ENCODE data around the gene P2RY2.
A peak's percentile ranks its signal among the peaks of the same experiment; 100 is the strongest.

P2RY2 gene

DNA sequence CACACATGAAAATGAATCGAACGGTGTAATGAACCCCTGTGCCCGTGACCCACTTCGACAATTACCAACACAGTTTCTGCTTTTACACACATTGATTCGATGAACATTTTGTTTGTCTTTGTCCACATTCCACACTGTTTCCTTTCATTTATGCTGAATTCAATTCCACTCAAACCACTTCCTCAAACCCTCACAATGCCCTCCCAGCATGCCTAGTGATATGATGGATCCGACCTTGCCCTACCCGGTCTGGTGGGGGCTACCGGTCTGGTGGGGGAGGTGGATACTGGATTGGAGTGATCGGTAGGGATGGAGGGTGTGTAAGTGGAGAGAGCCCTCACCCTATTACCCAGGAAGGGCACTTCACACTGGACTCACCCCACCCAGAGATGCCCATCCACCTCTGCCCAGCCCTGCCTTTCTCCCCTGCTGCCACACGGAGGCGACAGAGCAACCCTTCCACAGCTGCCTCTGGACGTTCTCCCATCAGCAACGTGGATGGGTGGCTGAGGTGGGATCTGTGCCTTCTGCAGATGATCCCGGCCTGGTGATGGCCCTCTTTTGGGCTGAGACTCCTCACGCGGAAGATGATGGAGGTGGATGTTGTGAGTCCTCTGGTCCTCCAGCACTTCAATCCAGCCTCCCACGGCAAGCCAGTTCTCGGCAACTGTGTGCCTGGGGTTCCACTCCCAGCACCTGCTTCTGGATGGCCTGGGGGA lies 33.0 kb upstream of the P2RY2 start:
- DNase-seq: peak; percentile 59 to 63
- peak; percentile 87 for ATAC-seq
- peaks cover 6% of the 10 kb centered on the region for H3K4me1 Mint-ChIP-seq
- H3K27me3 Mint-ChIP-seq: peaks cover 42% of the 10 kb centered on the region
- no peaks in the 10 kb centered on the region for H3K9me3 Mint-ChIP-seq
- H3K27ac Mint-ChIP-seq: no peak overlapping the region
- H3K4me3 Mint-ChIP-seq: peak overlapping the region in 1 of 2 donors; percentile 56

DNA sequence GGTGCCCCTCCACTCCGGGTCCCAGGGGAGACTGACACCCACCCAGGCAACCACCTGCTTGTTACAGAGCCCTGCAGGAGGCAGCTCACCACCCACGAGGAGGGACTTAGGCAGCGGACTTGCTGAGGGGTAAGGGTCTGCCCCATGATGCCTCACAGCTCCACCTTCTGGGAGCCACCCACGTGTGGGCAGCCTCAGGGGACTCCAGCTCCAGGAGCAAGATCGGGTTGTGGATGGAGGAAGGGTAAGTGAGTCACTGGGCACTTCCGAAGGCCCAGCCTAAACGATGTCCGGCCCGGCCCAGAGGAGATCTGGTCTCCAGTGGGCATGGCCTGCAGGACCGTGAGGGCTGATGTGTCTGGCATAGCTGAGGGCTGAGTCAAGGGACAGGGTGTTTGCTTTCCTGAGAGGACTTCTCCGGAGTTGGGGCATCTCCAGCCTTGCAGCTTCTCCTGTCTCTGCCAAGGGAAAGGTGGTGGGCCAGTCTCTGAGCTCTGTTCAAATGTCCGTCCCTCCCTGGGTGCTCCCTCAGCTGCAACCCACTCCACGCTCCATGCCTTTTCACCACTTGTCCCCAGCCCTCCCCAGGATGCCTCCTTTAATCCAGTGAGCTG lies 32.3 kb upstream of the P2RY2 start:
- ATAC-seq (peak; percentile 22), DNase-seq (no peak)
- no peaks in the 10 kb centered on the region for H3K9me3 Mint-ChIP-seq
- H3K27me3 Mint-ChIP-seq: peaks cover 49% of the 10 kb centered on the region
- H3K4me3 Mint-ChIP-seq: no peak overlapping the region
- no peak overlapping the region for H3K27ac Mint-ChIP-seq
- H3K4me1 Mint-ChIP-seq: peaks cover 6% of the 10 kb centered on the region

DNA sequence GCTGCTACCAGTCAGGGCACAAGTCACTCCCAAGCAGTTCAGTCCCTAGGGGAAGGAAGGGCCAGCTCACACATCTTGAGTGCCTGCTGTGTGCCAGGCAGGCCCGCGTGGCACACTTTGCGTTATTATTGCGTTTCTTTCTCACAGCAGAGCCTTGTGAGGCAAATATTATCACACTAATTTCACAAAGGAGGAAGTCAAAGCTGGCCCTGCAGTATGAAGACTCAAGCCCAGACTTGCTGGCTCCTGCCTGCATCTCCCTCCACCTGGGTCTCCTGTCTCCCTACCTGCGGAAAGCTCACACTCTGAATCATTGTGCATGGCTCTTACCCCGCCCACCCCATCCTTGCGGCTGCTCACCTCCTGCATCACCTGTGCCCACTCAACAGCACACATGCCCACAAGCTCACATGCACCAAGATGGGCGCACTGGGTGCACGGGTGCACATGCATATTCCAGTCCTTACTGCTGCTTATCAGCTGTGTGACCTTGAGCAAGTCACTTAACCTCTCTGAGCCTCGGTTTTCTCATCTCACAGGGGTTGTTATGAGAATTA lies 31.7 kb upstream of the P2RY2 start:
- peaks cover 49% of the 10 kb centered on the region for H3K27me3 Mint-ChIP-seq
- no peak for DNase-seq
- no peak for ATAC-seq
- no peak overlapping the region for H3K27ac Mint-ChIP-seq
- H3K4me1 Mint-ChIP-seq: peaks cover 6% of the 10 kb centered on the region
- no peaks in the 10 kb centered on the region for H3K9me3 Mint-ChIP-seq
- no peak overlapping the region for H3K4me3 Mint-ChIP-seq

DNA sequence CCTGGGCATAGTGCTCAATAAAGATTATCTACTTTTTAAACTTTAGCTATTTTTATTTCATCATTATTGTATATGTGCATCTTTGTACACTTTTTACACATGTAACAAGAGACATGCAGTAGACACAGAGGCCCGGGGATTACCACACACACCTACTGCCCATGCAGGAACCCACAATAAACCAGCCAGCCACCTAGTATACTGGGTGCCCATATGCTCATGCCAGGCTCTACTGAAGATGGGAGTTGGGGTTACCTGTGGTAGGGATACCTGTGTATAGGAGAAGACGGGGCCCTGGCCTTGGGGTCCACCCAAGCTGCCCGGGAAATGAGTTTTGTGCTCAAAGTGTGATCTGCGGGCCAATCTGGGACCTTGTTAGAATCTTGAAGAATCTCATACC lies 31.2 kb upstream of the P2RY2 start:
- H3K4me3 Mint-ChIP-seq: no peak overlapping the region
- peaks cover 6% of the 10 kb centered on the region for H3K4me1 Mint-ChIP-seq
- no peaks in the 10 kb centered on the region for H3K9me3 Mint-ChIP-seq
- ATAC-seq (no peak), DNase-seq (no peak)
- H3K27me3 Mint-ChIP-seq: peaks cover 49% of the 10 kb centered on the region
- H3K27ac Mint-ChIP-seq: no peak overlapping the region

DNA sequence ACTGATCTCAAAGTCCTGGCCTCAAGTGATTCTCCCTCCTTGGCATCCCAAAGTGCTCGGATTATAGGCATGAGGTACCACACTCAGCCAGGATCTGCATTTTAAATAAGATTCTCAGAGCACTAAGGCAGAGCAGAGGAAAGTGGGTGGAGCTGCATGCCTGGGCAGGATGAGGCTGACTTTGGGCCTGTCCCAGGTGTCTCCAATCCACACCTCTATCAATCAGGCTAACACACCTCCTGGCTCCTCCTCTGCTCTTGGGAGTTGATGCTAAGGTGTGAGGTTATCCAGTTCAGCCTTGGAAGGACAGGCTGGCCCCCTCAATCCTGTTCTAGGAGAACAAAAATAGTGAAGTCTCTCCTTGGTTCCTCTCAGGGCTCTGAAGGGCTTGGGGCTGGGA lies 30.2 kb upstream of the P2RY2 start:
- ATAC-seq: no peak

DNA sequence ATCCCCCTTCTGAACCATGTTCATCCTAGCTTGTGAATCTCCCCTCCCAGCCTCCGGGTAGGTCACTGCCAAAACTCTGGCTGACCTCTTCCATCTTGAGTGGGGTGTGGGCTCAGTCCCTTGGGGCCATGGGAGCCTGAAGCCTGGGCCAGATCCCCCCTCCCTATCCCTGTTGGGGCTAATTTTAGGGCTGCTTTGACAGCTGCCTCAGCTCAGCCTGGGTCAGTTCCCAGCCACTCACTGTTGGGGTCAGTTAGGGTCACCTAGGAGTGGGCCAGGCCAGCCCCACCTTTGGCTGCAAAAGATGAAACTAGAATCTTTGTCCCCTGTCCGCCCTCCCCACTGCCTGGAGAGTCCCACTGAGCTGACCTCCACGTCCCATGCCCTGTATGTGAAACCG lies 29.8 kb upstream of the P2RY2 start:
- H3K9me3 Mint-ChIP-seq: no peaks in the 10 kb centered on the region
- H3K27ac Mint-ChIP-seq: no peak overlapping the region
- peaks cover 6% of the 10 kb centered on the region for H3K4me1 Mint-ChIP-seq
- no peak overlapping the region for H3K4me3 Mint-ChIP-seq
- ATAC-seq: no peak
- H3K27me3 Mint-ChIP-seq: peaks cover 42% of the 10 kb centered on the region
- DNase-seq: no peak

More for the DNA sequence above, 30.2 kb upstream of the P2RY2 start:
- Mint-ChIP-seq H3K4me1 (peaks cover 6% of the 10 kb centered on the region), H3K27me3 (peaks cover 46% of the 10 kb centered on the region), H3K9me3 (no peaks in the 10 kb centered on the region), H3K4me3 (no peak overlapping the region), H3K27ac (no peak overlapping the region)
- no peak for DNase-seq

DNA sequence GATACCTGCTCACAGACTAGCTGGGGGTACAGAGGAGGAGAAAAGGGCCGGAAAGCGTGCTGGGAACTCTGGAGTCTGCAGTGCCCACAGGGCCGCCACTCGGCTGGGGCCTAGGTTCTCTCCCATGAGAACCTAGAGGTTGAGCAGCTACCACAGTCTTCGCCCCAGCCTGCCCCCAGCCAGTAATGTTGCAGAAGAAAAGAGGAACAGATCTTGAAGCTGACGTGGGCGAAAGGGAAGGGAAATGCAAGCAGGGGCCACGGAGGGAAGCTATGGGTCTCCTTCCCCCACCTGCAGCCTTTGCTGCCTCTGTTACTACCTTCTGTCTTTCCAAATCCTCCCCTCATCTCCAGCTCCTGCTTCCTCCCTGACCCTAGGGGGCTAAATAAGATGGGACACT lies 28.8 kb upstream of the P2RY2 start:
- Mint-ChIP-seq H3K4me3 (no peak overlapping the region), H3K27me3 (peaks cover 33% of the 10 kb centered on the region), H3K9me3 (no peaks in the 10 kb centered on the region), H3K27ac (peak overlapping the region in 1 of 2 donors; percentile 43), H3K4me1 (peaks cover 6% of the 10 kb centered on the region)
- DNase-seq: no peak
- ATAC-seq: no peak

DNA sequence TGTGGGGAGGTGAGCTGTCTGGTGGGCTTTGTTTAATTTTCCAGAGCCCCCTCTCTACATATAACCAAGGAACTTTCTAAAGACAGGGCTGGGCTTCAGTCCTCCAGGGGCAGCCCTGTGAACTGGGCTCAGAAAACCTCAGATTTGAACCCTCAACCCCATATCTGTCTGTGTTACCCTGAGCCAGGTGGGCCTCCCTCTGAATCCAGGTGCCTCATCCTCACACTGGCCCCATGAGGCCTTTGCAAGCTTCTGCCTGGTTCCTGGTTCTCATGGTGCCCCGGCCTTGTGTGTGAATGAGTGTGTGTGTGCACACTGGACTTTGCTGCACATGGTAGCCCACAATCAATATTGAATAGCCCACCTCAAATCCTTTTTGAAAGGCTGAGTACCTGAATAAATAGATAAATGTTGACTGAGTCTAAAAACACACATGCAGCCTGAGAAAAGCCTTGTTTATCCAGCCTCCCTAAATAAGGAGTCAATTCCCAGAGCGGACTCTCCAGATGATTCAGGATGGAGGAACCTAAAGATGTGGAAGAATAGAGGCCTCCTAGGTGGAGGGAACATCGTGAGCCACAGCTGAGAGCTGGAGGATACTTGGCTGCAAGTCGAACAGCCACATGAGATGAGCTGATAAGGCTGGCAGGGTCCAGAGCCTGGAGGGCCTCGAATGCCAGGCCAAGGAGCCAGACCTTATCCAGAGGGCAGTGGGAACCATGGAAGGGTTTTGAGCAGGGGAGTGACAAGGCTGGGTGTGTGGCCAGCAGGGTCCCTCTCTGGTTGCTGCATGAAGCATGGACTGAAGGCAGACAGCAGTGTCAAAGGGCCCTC lies 28.1 kb upstream of the P2RY2 start:
- H3K4me1 Mint-ChIP-seq: peaks cover 4% of the 10 kb centered on the region
- ATAC-seq: no peak
- H3K27ac Mint-ChIP-seq: peak overlapping the region in 1 of 2 donors; percentile 43
- no peak for DNase-seq
- peaks cover 27% of the 10 kb centered on the region for H3K27me3 Mint-ChIP-seq
- no peaks in the 10 kb centered on the region for H3K9me3 Mint-ChIP-seq
- H3K4me3 Mint-ChIP-seq: no peak overlapping the region

DNA sequence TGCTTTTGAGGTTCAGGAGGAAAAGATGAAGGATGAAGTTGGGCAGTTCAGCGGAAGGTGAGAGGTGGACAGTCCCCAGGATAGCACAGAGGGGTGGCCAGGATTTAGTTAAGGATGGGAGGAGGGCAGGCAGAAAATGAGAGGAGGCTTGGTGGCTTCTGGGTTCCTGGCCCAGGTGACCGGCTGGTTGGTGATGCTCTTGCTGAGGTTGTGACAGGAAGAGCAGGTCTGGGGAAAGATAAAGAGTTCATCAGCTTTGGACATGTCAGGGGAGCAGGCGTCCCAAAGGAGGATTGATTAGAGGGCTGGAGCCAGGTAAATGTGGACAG lies 27.6 kb upstream of the P2RY2 start:
- no peak for ATAC-seq
- no peak overlapping the region for H3K27ac Mint-ChIP-seq
- H3K4me1 Mint-ChIP-seq: no peaks in the 10 kb centered on the region

DNA sequence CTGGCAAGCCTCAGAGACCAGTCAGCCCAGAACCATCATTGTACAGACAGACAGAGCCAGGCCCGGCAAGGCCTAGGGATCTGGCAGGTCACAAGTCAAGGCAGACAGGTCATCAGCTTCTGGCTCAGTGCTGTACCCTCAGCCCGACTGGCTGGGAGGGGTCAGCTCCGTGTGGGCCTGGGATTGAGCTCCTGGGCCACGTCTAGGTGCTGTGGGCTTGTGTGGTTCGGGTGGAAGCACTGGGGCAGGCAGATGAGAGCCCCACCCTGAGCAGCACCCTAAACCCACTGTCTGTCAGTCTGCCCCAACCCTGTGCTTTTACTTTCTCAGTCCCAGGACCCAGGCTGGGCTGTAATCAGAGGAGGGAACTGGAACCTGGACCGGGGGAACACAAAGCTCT lies 26.9 kb upstream of the P2RY2 start:
- Mint-ChIP-seq H3K4me1 (no peaks in the 10 kb centered on the region), H3K9me3 (no peaks in the 10 kb centered on the region), H3K27me3 (peaks cover 18% of the 10 kb centered on the region), H3K27ac (peak overlapping the region in 1 of 2 donors; percentile 59), H3K4me3 (no peak overlapping the region)
- DNase-seq (no peak), ATAC-seq (no peak)

More for the DNA sequence above, 27.6 kb upstream of the P2RY2 start:
- Mint-ChIP-seq H3K27me3 (peaks cover 22% of the 10 kb centered on the region), H3K4me3 (no peak overlapping the region), H3K9me3 (no peaks in the 10 kb centered on the region)
- DNase-seq: no peak

DNA sequence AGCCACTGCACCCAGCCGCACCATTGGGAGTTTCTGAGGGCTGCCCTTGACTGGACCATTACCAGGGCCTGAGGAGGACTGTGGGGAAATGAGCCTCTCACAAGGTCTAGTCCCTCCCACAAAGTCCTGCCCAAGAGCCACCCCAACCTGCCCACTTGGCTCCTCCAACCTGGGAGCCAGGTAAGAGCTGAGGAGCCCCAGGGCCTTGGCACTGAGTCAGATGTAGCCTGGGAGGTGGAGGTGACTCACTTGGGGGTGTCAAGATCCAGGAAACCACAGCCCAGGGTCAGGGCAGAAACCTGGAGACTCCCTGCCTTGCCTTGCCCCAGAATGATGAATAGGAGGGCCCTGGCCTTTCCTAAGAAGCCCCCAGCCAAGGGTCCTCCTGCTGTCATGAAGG lies 25.8 kb upstream of the P2RY2 start:
- H3K4me3 Mint-ChIP-seq: no peak overlapping the region
- no peaks in the 10 kb centered on the region for H3K9me3 Mint-ChIP-seq
- ATAC-seq: peak; percentile 60
- H3K27me3 Mint-ChIP-seq: peaks cover 10% of the 10 kb centered on the region
- DNase-seq: no peak
- H3K27ac Mint-ChIP-seq: no peak overlapping the region
- H3K4me1 Mint-ChIP-seq: no peaks in the 10 kb centered on the region

DNA sequence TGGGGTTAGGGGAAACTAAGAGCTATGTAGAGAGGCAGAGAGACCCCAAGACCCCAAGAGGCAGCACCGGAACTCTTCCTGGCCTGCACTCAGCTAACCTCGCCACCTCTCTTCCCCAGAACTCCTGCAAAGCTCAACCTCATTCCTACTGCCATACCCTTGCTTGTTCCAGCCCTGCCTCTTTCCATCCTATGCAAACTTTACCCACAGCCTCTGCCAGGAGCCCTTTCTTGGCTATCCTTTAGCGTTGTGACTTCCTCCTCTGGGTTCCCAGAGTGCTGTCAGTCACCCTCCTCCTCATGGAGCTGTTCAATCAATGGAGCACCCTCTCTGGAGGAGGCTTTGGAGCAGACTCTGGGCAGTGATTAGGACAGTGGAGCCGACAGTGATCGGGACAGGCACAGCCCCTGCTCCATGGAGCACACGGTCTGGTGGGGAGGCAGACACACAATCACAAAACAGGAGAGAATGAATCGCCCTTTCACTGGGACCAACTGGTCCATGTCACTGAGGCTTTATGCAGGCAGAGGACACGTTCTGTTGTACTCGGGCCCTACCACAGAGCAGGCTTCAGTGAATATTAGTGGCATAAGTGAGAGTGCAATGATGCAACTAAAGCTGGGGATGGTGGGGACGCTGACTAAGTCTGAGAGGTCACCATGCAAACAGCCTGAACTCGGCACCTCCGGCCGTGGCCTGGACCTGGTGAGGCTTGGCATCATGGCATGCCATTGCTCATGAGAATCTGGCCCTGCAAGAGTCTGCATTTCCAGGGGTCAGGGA lies 24.6 kb upstream of the P2RY2 start:
- no peak for ATAC-seq
- Mint-ChIP-seq H3K4me1 (no peaks in the 10 kb centered on the region), H3K27me3 (peaks cover 10% of the 10 kb centered on the region), H3K9me3 (no peaks in the 10 kb centered on the region), H3K4me3 (no peak overlapping the region), H3K27ac (no peak overlapping the region)
- no peak for DNase-seq

DNA sequence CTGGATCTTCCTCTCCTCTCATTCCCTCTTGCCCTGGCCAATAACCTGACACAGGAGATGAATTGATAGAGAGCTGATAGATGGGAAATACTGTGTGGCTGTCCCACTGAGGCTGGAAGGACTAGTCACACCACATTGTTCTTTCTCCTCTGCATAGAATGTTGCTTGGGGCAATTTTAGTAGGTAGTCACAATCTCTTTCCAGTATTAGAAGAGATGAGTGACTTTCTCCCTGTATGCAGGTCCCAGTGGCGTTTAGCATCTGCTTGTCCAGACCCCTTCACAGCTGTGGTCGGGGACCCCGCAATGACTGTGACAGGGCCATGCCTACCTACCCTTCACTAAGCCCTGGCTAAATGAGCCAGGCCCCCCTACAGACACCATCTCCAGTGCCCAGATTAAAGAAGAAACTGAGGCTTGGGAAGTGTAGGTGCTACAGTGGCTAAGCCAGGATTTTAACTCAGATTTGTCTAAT lies 24.0 kb upstream of the P2RY2 start:
- DNase-seq (no peak), ATAC-seq (no peak)
- H3K4me1 Mint-ChIP-seq: no peaks in the 10 kb centered on the region
- H3K4me3 Mint-ChIP-seq: no peak overlapping the region
- peaks cover 10% of the 10 kb centered on the region for H3K27me3 Mint-ChIP-seq
- no peaks in the 10 kb centered on the region for H3K9me3 Mint-ChIP-seq
- H3K27ac Mint-ChIP-seq: no peak overlapping the region

DNA sequence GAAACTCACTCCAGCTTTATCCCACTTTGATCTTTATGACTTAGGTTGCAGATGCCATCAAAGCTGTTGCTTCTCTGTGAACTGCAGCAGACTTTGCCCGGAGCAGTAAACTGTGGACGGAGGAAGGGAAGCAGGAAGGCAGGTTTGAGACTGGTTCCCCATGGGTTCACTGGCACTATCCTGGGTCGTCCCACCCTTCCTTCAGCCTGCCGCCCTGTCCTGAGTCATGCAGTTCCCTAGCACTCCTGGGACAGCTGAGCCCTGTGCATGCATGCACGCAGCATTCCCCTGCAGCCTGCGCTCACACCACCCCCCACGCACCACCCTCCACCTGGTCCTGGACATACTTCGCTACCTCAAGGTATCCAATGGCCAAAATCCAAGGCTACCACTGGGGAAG lies 23.5 kb upstream of the P2RY2 start:
- Mint-ChIP-seq H3K9me3 (no peaks in the 10 kb centered on the region), H3K27me3 (peaks cover 10% of the 10 kb centered on the region), H3K4me3 (no peak overlapping the region), H3K27ac (no peak overlapping the region), H3K4me1 (no peaks in the 10 kb centered on the region)
- DNase-seq (no peak), ATAC-seq (no peak)
